Neural cell (in vitro differentiated cells): ENCODE measurements around the gene BCL6. TPM values are rescaled to one million over a fixed set of nuclear protein-coding genes. Genes with fewer than 3 reads are reported as not detected.

ENCODE experiments used
- H2AFZ ChIP-seq: fragments of 200-600, 300-800 bp; sonication (generic), shearing (Covaris generic); 2 replicates; pipeline ENCODE4 v1.6.0; 2014; ENCODE audit warnings: low read depth, mild to moderate bottlenecking, antibody characterized with exemption, low read length, moderate library complexity
- H3F3A ChIP-seq: fragments of 200-600 bp; shearing (Covaris generic); 2 replicates; pipeline ENCODE4 v1.6.1; 2016; ENCODE audit warnings: mild to moderate bottlenecking, moderate library complexity, mixed read lengths, antibody characterized with exemption, low read length; ENCODE audit not compliant: insufficient read depth, poor library complexity, severe bottlenecking
- H3K27ac ChIP-seq: fragments of 200-600, 300-800 bp; sonication (generic), shearing (Covaris generic); 2 replicates; pipeline ENCODE4 v1.5.1; 2014; ENCODE audit warnings: mild to moderate bottlenecking, low read length, moderate library complexity
- H3K27me3 ChIP-seq: fragments of 300-800, 200-600 bp; sonication (generic), shearing (Covaris generic); 2 replicates; pipeline ENCODE4 v1.6.0; 2014; ENCODE audit warnings: mild to moderate bottlenecking, low read depth, low read length, moderate library complexity; ENCODE audit not compliant: insufficient read depth
- H3K36me3 ChIP-seq: fragments of 300-800, 200-600 bp; sonication (generic), shearing (Covaris generic); 2 replicates; pipeline ENCODE4 v1.5.1; 2014; ENCODE audit warnings: mild to moderate bottlenecking, antibody characterized with exemption, low read length, moderate library complexity; ENCODE audit not compliant: insufficient read depth
- H3K4me2 ChIP-seq: fragments of 300-800, 200-600 bp; sonication (generic), shearing (Covaris generic); 2 replicates; pipeline ENCODE4 v1.6.0; 2014; ENCODE audit warnings: mild to moderate bottlenecking, low read length
- H3K4me3 ChIP-seq: fragments of 300-800, 200-600 bp; sonication (generic), shearing (Covaris generic); 2 replicates; pipeline ENCODE4 v1.5.1; 2014; ENCODE audit warnings: mild to moderate bottlenecking, low read length, moderate library complexity
- H3K79me2 ChIP-seq: fragments of 200-600 bp; shearing (Covaris generic); replicated peaks from 2 replicates; pipeline ENCODE4 v1.6.0; 2014; ENCODE audit warnings: mild to moderate bottlenecking, low read length, moderate library complexity; ENCODE audit not compliant: insufficient read depth
- H3K9ac ChIP-seq: fragments of 300-800, 200-600 bp; sonication (generic), shearing (Covaris generic); 2 replicates; pipeline ENCODE4 v1.6.1; 2016; ENCODE audit warnings: mild to moderate bottlenecking, low read length, mixed read lengths
- H3K9me2 ChIP-seq: fragments of 200-600 bp; shearing (Covaris generic); 2 replicates; pipeline ENCODE4 v1.6.1; 2016; ENCODE audit warnings: mild to moderate bottlenecking, low read length, mixed read lengths; ENCODE audit not compliant: insufficient read depth
- H3K9me3 ChIP-seq: fragments of 200-600, 300-800 bp; sonication (generic), shearing (Covaris generic); 2 replicates; pipeline ENCODE4 v1.6.1; 2016; ENCODE audit warnings: mild to moderate bottlenecking, mixed run types, low read length, moderate library complexity, mixed read lengths
- H4K20me1 ChIP-seq: fragments of 200-600 bp; shearing (Covaris generic); 2 replicates; pipeline ENCODE4 v1.6.1; 2016; ENCODE audit warnings: mild to moderate bottlenecking, mixed run types; ENCODE audit not compliant: insufficient read depth
- EP300 ChIP-seq: fragments of 450-650 bp; conservative IDR thresholded peaks from 2 replicates; pipeline ENCODE4 v1.6.1; 2014; ENCODE audit warnings: antibody characterized with exemption, mild to moderate bottlenecking, moderate library complexity; ENCODE audit not compliant: poor library complexity, severe bottlenecking
- EZH2 ChIP-seq: fragments of 200-600, 300-800 bp; shearing (Covaris generic), sonication (generic); IDR thresholded peaks from 2 replicates; pipeline ENCODE4 v1.6.1; 2014; ENCODE audit warnings: antibody characterized with exemption, low read length, borderline replicate concordance, mild to moderate bottlenecking; ENCODE audit not compliant: insufficient read depth, poor library complexity, severe bottlenecking
- MXI1 ChIP-seq: fragments of 450-650 bp; conservative IDR thresholded peaks from 2 replicates; pipeline ENCODE4 v1.6.1; 2014; ENCODE audit warnings: antibody characterized with exemption, mild to moderate bottlenecking; ENCODE audit not compliant: poor library complexity, severe bottlenecking
- POLR2AphosphoS5 ChIP-seq: IDR thresholded peaks from 2 replicates; pipeline ENCODE4 v1.6.1; 2012
- RAD21 ChIP-seq: fragments of 450-650 bp; conservative IDR thresholded peaks from 2 replicates; pipeline ENCODE4 v1.6.1; 2014; ENCODE audit warnings: antibody characterized with exemption, mild to moderate bottlenecking, moderate library complexity
- SMC3 ChIP-seq: fragments of 450-650 bp; conservative IDR thresholded peaks from 2 replicates; pipeline ENCODE4 v1.6.1; 2014; ENCODE audit warnings: antibody characterized with exemption, mild to moderate bottlenecking, moderate library complexity; ENCODE audit not compliant: poor library complexity
- TAF1 ChIP-seq: IDR thresholded peaks from 2 replicates; pipeline ENCODE4 v1.6.1; 2012; ENCODE audit warnings: low read depth
- polyA plus RNA-seq: library from polyadenylated mRNA; depleted of rRNA; stranded (reverse); fragments of >200 nt; gene quantifications from 2 replicates; pipeline ENCODE4 v1.2.3, GENCODE V29; 2014
- TF ChIP-seq, protein P1 (sequence below): fragments of 450-650 bp; IDR thresholded peaks from 2 replicates; pipeline ENCODE4 v1.5.1; 2014; ENCODE audit warnings: antibody characterized with exemption, mild to moderate bottlenecking, moderate library complexity; ENCODE audit not compliant: poor library complexity, severe bottlenecking
- TF ChIP-seq, protein P2 (sequence below): IDR thresholded peaks from 2 replicates; pipeline ENCODE4 v1.6.1; 2012; ENCODE audit warnings: borderline replicate concordance

BCL6 gene
- polyA plus RNA-seq, 1 donor from 2014 or later: 5.2 TPM

DNA sequence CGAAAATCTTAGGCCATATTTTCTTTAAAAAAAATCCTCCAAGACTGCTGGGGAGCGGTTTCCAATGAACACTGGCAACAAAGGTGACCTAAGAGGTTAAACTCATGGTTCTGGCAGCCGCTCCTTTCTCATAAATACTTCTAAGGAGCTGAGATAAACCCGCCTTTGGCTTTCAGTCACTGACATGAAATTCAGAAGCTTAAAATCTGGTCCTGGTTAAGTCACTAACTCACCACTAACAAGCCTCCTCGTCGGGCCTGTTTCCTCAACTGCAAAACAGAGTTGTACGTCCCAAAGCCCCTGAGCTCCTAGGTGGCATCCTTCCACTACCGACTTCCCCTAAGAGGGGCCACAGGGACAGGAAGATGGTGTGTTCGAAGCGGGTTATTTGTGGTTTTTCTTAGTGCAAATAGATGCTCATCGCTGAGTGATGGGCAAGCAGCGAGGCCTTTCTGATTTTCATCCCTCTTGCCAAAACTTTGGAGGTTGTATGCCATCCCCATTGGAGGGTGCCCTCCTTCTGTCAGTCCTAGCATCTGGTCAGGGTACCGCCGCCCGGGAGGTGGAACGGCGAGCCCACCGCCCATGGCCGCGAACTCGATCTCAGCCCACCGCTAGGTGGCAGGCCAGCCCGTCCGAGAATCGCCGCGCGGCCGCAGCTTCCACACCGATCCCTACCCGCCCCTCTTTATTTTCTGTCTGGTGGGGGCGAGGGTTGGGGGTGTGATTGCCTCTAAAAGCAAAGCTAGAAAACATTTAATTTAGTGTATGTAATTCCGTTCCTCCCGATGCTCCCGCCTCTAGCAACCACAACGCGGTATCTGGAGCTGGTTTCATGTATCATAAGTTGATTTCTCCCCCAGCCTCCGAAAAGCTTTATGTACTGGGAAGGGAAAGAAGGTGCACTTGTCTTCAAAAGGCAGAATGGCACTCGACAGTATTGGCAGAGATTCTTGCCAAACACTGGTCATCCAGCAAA lies 4.6 kb downstream of the BCL6 start:
- Histone ChIP-seq H3F3A (peaks cover 8% of the 10 kb centered on the region), H3K4me3 (peak overlapping the region; percentile 67), H4K20me1 (no peaks in the 10 kb centered on the region), H3K9me2 (no peaks in the 10 kb centered on the region), H3K36me3 (no peaks in the 10 kb centered on the region), H2AFZ (no peak overlapping the region), H3K4me2 (peak overlapping the region; percentile 60), H3K27ac (no peak overlapping the region), H3K27me3 (peaks cover 56% of the 10 kb centered on the region), H3K9me3 (no peaks in the 10 kb centered on the region), H3K79me2 (peaks cover 17% of the 10 kb centered on the region), H3K9ac (peak overlapping the region; percentile 36)
- no peak for TF ChIP-seq EP300
- no peak for TF ChIP-seq EZH2
- TF ChIP-seq, protein P1, sequence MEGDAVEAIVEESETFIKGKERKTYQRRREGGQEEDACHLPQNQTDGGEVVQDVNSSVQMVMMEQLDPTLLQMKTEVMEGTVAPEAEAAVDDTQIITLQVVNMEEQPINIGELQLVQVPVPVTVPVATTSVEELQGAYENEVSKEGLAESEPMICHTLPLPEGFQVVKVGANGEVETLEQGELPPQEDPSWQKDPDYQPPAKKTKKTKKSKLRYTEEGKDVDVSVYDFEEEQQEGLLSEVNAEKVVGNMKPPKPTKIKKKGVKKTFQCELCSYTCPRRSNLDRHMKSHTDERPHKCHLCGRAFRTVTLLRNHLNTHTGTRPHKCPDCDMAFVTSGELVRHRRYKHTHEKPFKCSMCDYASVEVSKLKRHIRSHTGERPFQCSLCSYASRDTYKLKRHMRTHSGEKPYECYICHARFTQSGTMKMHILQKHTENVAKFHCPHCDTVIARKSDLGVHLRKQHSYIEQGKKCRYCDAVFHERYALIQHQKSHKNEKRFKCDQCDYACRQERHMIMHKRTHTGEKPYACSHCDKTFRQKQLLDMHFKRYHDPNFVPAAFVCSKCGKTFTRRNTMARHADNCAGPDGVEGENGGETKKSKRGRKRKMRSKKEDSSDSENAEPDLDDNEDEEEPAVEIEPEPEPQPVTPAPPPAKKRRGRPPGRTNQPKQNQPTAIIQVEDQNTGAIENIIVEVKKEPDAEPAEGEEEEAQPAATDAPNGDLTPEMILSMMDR: peak; percentile 98
- TF ChIP-seq POLR2AphosphoS5: no peak
- TF ChIP-seq TAF1: no peak
- TF ChIP-seq SMC3: peak; percentile 95
- TF ChIP-seq RAD21: peak; percentile 95
- no peak for TF ChIP-seq MXI1

DNA sequence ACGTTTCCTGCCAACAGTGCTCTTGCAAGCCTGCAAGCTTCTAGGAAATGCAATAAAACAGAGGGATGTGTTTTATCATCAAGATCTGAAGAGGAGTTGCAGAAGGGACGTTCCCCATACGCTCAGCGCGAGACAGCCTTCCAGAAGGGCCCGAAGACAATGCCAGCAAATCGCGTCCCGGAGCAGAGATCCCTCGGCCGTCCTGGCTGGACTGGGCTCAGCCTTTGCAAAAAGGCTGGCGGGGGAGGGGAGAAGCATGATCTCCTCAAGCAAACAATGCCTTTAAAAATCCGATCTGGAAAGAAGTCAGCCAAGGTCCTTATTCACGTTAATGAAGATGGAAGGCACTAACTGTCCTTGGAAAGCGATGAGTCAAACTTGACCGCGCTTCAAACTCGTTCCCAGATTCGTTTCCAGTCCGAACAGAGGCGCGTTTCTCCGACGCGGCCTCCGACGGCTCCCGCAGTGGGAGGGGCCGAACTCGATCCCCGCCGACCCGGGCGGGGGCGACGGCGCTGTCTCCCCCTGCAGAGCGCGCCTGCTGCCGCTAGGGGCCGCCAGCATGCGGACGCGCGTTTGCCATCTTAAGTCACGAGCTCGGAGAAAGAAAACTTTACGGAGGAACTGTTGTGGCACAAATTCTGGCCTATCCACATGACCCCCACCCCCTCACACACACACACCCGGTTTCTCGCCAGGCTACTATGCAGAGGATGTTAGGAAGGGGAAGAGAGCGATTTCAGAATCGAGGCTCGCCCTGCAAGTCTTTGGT lies 5.5 kb downstream of the BCL6 start:
- Histone ChIP-seq H4K20me1 (no peaks in the 10 kb centered on the region), H3K4me2 (no peak overlapping the region), H3K9me3 (no peaks in the 10 kb centered on the region), H3F3A (peaks cover 4% of the 10 kb centered on the region), H3K9me2 (no peaks in the 10 kb centered on the region), H2AFZ (no peak overlapping the region), H3K36me3 (no peaks in the 10 kb centered on the region), H3K4me3 (peak overlapping the region; percentile 67), H3K79me2 (peaks cover 17% of the 10 kb centered on the region), H3K27ac (no peak overlapping the region), H3K27me3 (peaks cover 56% of the 10 kb centered on the region), H3K9ac (peak overlapping the region; percentile 22)
- TF ChIP-seq RAD21 (peak; percentile 69), POLR2AphosphoS5 (no peak), MXI1 (peak; percentile 43), EZH2 (no peak), EP300 (peak; percentile 32), TAF1 (no peak), SMC3 (peak; percentile 74)
- TF ChIP-seq, protein P1: peak; percentile 93
- TF ChIP-seq, protein P2, sequence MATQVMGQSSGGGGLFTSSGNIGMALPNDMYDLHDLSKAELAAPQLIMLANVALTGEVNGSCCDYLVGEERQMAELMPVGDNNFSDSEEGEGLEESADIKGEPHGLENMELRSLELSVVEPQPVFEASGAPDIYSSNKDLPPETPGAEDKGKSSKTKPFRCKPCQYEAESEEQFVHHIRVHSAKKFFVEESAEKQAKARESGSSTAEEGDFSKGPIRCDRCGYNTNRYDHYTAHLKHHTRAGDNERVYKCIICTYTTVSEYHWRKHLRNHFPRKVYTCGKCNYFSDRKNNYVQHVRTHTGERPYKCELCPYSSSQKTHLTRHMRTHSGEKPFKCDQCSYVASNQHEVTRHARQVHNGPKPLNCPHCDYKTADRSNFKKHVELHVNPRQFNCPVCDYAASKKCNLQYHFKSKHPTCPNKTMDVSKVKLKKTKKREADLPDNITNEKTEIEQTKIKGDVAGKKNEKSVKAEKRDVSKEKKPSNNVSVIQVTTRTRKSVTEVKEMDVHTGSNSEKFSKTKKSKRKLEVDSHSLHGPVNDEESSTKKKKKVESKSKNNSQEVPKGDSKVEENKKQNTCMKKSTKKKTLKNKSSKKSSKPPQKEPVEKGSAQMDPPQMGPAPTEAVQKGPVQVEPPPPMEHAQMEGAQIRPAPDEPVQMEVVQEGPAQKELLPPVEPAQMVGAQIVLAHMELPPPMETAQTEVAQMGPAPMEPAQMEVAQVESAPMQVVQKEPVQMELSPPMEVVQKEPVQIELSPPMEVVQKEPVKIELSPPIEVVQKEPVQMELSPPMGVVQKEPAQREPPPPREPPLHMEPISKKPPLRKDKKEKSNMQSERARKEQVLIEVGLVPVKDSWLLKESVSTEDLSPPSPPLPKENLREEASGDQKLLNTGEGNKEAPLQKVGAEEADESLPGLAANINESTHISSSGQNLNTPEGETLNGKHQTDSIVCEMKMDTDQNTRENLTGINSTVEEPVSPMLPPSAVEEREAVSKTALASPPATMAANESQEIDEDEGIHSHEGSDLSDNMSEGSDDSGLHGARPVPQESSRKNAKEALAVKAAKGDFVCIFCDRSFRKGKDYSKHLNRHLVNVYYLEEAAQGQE: no peak
